Panc1 (cell line): ENCODE results near the gene UBE2M. TPM values are rescaled to one million over a fixed set of nuclear protein-coding genes. Genes with fewer than 3 reads are reported as not detected.

Source experiments
- ATAC-seq: fragments of 200-7000 bp; cut with Tn5 transposase; 2 replicates; pipeline ENCODE4 v1.9.1; 2020; ENCODE audit warnings: mild to moderate bottlenecking, moderate library complexity
- BruUV-seq: library from RNA; stranded (reverse); fragments of 400-500 nt; replicated peaks from 2 replicates; lab custom pipeline; 2021; lab: Mats Ljungman, UMichigan
- CTCF ChIA-PET: fragments of 300-600 bp; sonication (Branson Sonifier 250); formaldehyde crosslinking; loops from one replicate; lab custom pipeline; 2022; ENCODE audit warnings: antibody characterized with exemption; lab: Charles Lee
- POLR2A ChIA-PET: fragments of 300-600 bp; sonication (Branson Sonifier 250); formaldehyde crosslinking; loops from one replicate; lab custom pipeline; 2022; ENCODE audit warnings: antibody characterized with exemption; lab: Charles Lee
- DNase-seq: peaks from one replicate; pipeline ENCODE4 v3.0.0-alpha.2; 2010; ENCODE audit warnings: low read depth, low spot score
- H3K27ac ChIP-seq: 2 replicates; pipeline ENCODE4 v1.5.1; 2011; ENCODE audit warnings: mild to moderate bottlenecking, low read length, inconsistent platforms
- H3K27me3 ChIP-seq: fragments of 200-500 bp; sonication (Bioruptor generic); 2 replicates; pipeline ENCODE4 v1.6.0; 2014; ENCODE audit warnings: low read length, inconsistent platforms; ENCODE audit not compliant: control insufficient read depth, insufficient read depth
- H3K36me3 ChIP-seq: fragments of 200-500 bp; sonication (Bioruptor generic); 2 replicates; pipeline ENCODE4 v1.5.1; 2014; ENCODE audit warnings: inconsistent platforms, mild to moderate bottlenecking, low read length, moderate library complexity; ENCODE audit not compliant: control insufficient read depth, insufficient read depth
- H3K4me1 ChIP-seq: 2 replicates; pipeline ENCODE4 v1.5.1; 2011; ENCODE audit warnings: inconsistent platforms, mild to moderate bottlenecking, low read length, moderate library complexity; ENCODE audit not compliant: control insufficient read depth, insufficient read depth
- H3K4me3 ChIP-seq, 2 experiments: 2 replicates each; pipeline ENCODE4 v1.5.1; 2011 to 2012; ENCODE audit warnings: low read depth in 2 of 2, low read length in 2 of 2, mild to moderate bottlenecking in 2 of 2, inconsistent platforms in 1 of 2, moderate library complexity in 1 of 2
- H3K9me3 ChIP-seq: fragments of 200-500 bp; sonication (Bioruptor generic); 2 replicates; pipeline ENCODE4 v1.5.1; 2014; ENCODE audit warnings: low read depth, mild to moderate bottlenecking, inconsistent platforms, low read length, moderate library complexity; ENCODE audit not compliant: control insufficient read depth, insufficient read depth
- POLR2AphosphoS5 ChIP-seq: IDR thresholded peaks from 2 replicates; pipeline ENCODE4 v1.6.1; 2012; ENCODE audit warnings: mild to moderate bottlenecking, low read depth, low read length, moderate library complexity
- SIN3A ChIP-seq: IDR thresholded peaks from 2 replicates; pipeline ENCODE4 v1.6.1; 2012; ENCODE audit warnings: low read depth, mild to moderate bottlenecking, low read length, moderate library complexity, borderline replicate concordance; ENCODE audit not compliant: insufficient read depth
- TCF7L2 ChIP-seq: IDR thresholded peaks from 2 replicates; pipeline ENCODE4 v1.6.1; 2011; ENCODE audit warnings: mild to moderate bottlenecking, low read depth, low read length, inconsistent platforms
- in situ Hi-C: cut with HindIII; loops from 2 replicates; pipeline ENCODE4 v1.10.0; 2016; ENCODE audit warnings: low sequenced_read_pairs, low pct_unique_long_range_greater_than_20kb
- intact Hi-C: fragments of 100-400 bp; cut with micrococcal nuclease; formaldehyde crosslinking; loops from one replicate; pipeline ENCODE4 v1.10.0; 2022; ENCODE audit not compliant: unreplicated experiment
- total RNA-seq: library from RNA; stranded (reverse); gene quantifications from one replicate; pipeline ENCODE4 v1.2.1, GENCODE V29; 2021; ENCODE audit not compliant: unreplicated experiment
- TF ChIP-seq, protein P1 (sequence below), 2 experiments: IDR thresholded peaks; 2 replicates each; pipeline ENCODE4 v1.6.1; 2011 to 2012; ENCODE audit warnings: low read depth in 2 of 2, control low read depth in 1 of 2, low read length in 1 of 2, mild to moderate bottlenecking in 1 of 2, moderate library complexity in 1 of 2; ENCODE audit not compliant: insufficient read depth in 1 of 2
- TF ChIP-seq, protein P2 (sequence below): fragments of 450-650 bp; IDR thresholded peaks from 2 replicates; pipeline ENCODE4 v1.5.1; 2017; ENCODE audit warnings: mild to moderate bottlenecking

UBE2M gene
- total RNA-seq, 1 experiment from 2014 or later, result 189 TPM

DNA sequence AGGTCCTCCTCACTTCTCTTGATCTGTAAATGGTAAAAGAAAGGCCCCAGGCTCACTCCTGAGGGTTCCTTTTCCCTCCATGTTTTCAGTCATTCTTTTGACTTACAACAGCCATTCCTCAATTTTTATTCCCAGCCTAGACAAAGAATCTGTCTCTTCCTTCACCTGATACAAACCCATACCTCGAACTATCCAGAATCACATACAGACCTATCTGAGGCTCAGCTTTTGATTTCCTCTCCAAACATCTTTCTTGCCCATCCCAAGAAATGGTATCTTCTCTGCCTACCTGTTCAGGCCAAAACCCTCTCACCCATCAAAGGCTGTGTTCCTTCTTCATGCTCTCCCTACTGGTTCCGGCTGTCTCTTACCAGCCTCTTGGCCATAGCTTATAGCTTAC, 5.8 kb downstream of the UBE2M start:
- intact Hi-C loops (no loop called here), in situ Hi-C loops (no loop called here)
- Histone ChIP-seq H3K27ac (peak overlapping the region; percentile 8; the same call in 1 of the 2 replicates), H3K4me3 (no peak overlapping the region), H3K27me3 (no peaks in the 10 kb centered on the region), H3K36me3 (peaks cover 31% of the 10 kb centered on the region), H3K9me3 (no peaks in the 10 kb centered on the region), H3K4me1 (peaks cover 30% of the 10 kb centered on the region)
- no TSS peak for BruUV-seq
- ChIA-PET POLR2A (no interaction called here), CTCF (interaction anchor here (0.7 to 1.1 kb wide), 2 partner anchors 33 to 39 kb away, joined by 3 to 7 read pairs; partner anchors contain the start of gene ZBTB45)
- ATAC-seq (no peak), DNase-seq (no peak)
- TF ChIP-seq, protein P1, sequence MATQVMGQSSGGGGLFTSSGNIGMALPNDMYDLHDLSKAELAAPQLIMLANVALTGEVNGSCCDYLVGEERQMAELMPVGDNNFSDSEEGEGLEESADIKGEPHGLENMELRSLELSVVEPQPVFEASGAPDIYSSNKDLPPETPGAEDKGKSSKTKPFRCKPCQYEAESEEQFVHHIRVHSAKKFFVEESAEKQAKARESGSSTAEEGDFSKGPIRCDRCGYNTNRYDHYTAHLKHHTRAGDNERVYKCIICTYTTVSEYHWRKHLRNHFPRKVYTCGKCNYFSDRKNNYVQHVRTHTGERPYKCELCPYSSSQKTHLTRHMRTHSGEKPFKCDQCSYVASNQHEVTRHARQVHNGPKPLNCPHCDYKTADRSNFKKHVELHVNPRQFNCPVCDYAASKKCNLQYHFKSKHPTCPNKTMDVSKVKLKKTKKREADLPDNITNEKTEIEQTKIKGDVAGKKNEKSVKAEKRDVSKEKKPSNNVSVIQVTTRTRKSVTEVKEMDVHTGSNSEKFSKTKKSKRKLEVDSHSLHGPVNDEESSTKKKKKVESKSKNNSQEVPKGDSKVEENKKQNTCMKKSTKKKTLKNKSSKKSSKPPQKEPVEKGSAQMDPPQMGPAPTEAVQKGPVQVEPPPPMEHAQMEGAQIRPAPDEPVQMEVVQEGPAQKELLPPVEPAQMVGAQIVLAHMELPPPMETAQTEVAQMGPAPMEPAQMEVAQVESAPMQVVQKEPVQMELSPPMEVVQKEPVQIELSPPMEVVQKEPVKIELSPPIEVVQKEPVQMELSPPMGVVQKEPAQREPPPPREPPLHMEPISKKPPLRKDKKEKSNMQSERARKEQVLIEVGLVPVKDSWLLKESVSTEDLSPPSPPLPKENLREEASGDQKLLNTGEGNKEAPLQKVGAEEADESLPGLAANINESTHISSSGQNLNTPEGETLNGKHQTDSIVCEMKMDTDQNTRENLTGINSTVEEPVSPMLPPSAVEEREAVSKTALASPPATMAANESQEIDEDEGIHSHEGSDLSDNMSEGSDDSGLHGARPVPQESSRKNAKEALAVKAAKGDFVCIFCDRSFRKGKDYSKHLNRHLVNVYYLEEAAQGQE (IDR thresholded peaks at IDR 0.05; ENCODE audit: insufficient read depth in 1 of 2, low read depth in 2 of 2, low read length in 1 of 2), result no peak
- TF ChIP-seq, protein P2, sequence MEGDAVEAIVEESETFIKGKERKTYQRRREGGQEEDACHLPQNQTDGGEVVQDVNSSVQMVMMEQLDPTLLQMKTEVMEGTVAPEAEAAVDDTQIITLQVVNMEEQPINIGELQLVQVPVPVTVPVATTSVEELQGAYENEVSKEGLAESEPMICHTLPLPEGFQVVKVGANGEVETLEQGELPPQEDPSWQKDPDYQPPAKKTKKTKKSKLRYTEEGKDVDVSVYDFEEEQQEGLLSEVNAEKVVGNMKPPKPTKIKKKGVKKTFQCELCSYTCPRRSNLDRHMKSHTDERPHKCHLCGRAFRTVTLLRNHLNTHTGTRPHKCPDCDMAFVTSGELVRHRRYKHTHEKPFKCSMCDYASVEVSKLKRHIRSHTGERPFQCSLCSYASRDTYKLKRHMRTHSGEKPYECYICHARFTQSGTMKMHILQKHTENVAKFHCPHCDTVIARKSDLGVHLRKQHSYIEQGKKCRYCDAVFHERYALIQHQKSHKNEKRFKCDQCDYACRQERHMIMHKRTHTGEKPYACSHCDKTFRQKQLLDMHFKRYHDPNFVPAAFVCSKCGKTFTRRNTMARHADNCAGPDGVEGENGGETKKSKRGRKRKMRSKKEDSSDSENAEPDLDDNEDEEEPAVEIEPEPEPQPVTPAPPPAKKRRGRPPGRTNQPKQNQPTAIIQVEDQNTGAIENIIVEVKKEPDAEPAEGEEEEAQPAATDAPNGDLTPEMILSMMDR, result no peak

DNA sequence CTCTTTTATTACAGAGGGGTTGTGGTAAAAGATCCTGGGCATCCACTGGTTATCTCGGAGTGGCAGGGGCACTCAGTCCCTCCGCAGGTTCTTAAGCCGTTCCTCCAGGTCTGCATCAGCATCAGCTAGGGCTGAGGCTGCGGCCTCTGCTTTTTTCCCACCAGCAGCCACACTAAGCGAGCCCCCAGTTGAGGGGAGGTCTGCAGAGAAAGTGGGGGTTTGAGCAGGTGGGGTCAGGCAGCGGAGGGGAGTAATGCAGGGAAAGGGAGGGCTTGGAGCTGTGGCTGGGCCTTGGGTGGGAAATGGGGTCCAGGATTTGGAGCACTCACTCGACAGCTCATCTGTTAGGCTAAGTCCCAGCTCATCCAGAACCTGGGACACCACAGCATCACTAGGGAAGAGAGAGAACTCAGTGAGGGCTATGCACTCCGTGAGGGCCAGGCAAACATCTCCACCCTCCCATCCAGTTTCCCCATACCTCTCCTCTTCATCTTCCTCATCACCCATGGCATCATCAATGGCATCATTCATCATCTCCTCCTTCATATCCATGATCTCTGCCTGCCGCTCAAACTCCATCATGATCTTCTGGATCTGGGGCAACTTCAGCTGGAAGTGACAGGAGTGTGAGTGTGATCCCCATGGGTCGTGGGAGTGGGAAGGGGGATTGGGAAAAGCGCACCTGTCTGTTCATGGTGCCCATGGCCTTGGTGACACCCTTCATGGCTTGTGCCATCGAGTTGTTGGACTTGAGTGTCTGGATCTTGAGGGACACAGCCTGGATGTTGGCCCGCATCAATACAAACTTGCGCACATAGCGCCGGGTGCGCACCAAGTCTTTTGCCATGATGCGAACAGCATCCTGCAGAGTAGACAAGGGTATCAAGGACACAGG, 6.6 kb downstream of the UBE2M start:
- Histone ChIP-seq H3K4me3 (no peak overlapping the region), H3K4me1 (peaks cover 32% of the 10 kb centered on the region), H3K27ac (no peak overlapping the region), H3K9me3 (no peaks in the 10 kb centered on the region), H3K27me3 (no peaks in the 10 kb centered on the region), H3K36me3 (peaks cover 36% of the 10 kb centered on the region)
- ATAC-seq (no peak), DNase-seq (no peak)
- ChIA-PET CTCF (interaction anchor here (0.5 kb wide), 1 partner anchor 68 kb away, joined by 4 read pairs; no protein-coding TSS in a partner anchor), POLR2A (no interaction called here)
- in situ Hi-C loops (no loop called here), intact Hi-C loops (no loop called here)
- no peak; the same call in 1 of the 2 replicates for TF ChIP-seq POLR2AphosphoS5
- TF ChIP-seq, protein P2, result no peak
- TF ChIP-seq, protein P1 (IDR thresholded peaks at IDR 0.05; ENCODE audit: insufficient read depth in 1 of 2, low read depth in 2 of 2, low read length in 1 of 2), result no peak
- no peak for TF ChIP-seq SIN3A
- TF ChIP-seq TCF7L2, result no peak
- TSS peak; percentile 85 for BruUV-seq
